ENCODE results near the gene UTP15. TPM values are rescaled to one million over a fixed set of nuclear protein-coding genes. Genes with fewer than 3 reads are reported as not detected.

The UTP15 gene
- total and polyA plus RNA-seq, 2 experiments from 2014 or later: 16.5 to 59.0 TPM

GRCh38 chr5:73587923-73588322 lies 22.4 kb downstream of the UTP15 start:
- Histone ChIP-seq H3K79me2 (replicated peaks; ENCODE audit: insufficient read depth) (no peaks in the 10 kb centered on the region), H3K4me3 (no peak overlapping the region), H2AFZ (no peak overlapping the region), H3K27me3 (ENCODE audit: insufficient read depth) (no peaks in the 10 kb centered on the region), H3K27ac (ENCODE audit: low read depth) (no peak overlapping the region), H3K36me3 (ENCODE audit: insufficient read depth) (no peaks in the 10 kb centered on the region; the same call in 1 of the 2 replicates), H3F3A (replicated peaks; ENCODE audit: low read depth) (no peaks in the 10 kb centered on the region), H4K20me1 (replicated peaks; ENCODE audit: insufficient read depth) (peaks cover 6% of the 10 kb centered on the region; the same call in 1 of the 2 replicates), H3K9me2 (ENCODE audit: insufficient read depth) (no peaks in the 10 kb centered on the region; the same call in 1 of the 2 replicates), H3K4me2 (no peak overlapping the region), H3K4me1 (ENCODE audit: insufficient read depth) (no peaks in the 10 kb centered on the region)
- H3K4me3 Mint-ChIP-seq: no peak overlapping the region
- DNase-seq (ENCODE audit: low spot score) (no peak), ATAC-seq (no peak)
- H3K36me3 Mint-ChIP-seq (ENCODE audit: low read depth): no peaks in the 10 kb centered on the region
- H3K27me3 Mint-ChIP-seq (ENCODE audit: insufficient read depth, low read depth, poor library complexity): peaks cover 1% of the 10 kb centered on the region
- no peaks in the 10 kb centered on the region for H3K9me3 Mint-ChIP-seq
- H3K27ac Mint-ChIP-seq: no peak overlapping the region
- no peak for TF ChIP-seq JUNB (IDR thresholded peaks at IDR 0.05; ENCODE audit: unreplicated experiment)
- TF ChIP-seq, protein P1, sequence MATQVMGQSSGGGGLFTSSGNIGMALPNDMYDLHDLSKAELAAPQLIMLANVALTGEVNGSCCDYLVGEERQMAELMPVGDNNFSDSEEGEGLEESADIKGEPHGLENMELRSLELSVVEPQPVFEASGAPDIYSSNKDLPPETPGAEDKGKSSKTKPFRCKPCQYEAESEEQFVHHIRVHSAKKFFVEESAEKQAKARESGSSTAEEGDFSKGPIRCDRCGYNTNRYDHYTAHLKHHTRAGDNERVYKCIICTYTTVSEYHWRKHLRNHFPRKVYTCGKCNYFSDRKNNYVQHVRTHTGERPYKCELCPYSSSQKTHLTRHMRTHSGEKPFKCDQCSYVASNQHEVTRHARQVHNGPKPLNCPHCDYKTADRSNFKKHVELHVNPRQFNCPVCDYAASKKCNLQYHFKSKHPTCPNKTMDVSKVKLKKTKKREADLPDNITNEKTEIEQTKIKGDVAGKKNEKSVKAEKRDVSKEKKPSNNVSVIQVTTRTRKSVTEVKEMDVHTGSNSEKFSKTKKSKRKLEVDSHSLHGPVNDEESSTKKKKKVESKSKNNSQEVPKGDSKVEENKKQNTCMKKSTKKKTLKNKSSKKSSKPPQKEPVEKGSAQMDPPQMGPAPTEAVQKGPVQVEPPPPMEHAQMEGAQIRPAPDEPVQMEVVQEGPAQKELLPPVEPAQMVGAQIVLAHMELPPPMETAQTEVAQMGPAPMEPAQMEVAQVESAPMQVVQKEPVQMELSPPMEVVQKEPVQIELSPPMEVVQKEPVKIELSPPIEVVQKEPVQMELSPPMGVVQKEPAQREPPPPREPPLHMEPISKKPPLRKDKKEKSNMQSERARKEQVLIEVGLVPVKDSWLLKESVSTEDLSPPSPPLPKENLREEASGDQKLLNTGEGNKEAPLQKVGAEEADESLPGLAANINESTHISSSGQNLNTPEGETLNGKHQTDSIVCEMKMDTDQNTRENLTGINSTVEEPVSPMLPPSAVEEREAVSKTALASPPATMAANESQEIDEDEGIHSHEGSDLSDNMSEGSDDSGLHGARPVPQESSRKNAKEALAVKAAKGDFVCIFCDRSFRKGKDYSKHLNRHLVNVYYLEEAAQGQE (IDR thresholded peaks at IDR 0.05; ENCODE audit: unreplicated experiment): no peak
- no peak for TF ChIP-seq ZNF462 (CRISPR knock-in tag; IDR thresholded peaks at IDR 0.05)
- TF ChIP-seq ZNF114 (CRISPR knock-in tag; IDR thresholded peaks at IDR 0.05): no peak
- no peak for TF ChIP-seq ZNF331 (CRISPR knock-in tag; IDR thresholded peaks at IDR 0.05; ENCODE audit: low read depth)
- no peak for TF ChIP-seq EZH2phosphoT487 (IDR thresholded peaks at IDR 0.05; ENCODE audit: unreplicated experiment)
- TF ChIP-seq NANOG (IDR thresholded peaks at IDR 0.05; ENCODE audit: borderline replicate concordance): no peak
- TF ChIP-seq CREB1 (CRISPR knock-in tag; IDR thresholded peaks at IDR 0.05; ENCODE audit: low read depth): no peak
- TF ChIP-seq POLR2AphosphoS5 (IDR thresholded peaks at IDR 0.05; ENCODE audit: low read depth): no peak
- no peak for TF ChIP-seq EZH2 (IDR thresholded peaks at IDR 0.05; ENCODE audit: low read depth, unreplicated experiment)
- TF ChIP-seq ETS1 (IDR thresholded peaks at IDR 0.05): no peak
- no peak for TF ChIP-seq STAT1 (IDR thresholded peaks at IDR 0.05; ENCODE audit: unreplicated experiment)
- TF ChIP-seq, protein P2, sequence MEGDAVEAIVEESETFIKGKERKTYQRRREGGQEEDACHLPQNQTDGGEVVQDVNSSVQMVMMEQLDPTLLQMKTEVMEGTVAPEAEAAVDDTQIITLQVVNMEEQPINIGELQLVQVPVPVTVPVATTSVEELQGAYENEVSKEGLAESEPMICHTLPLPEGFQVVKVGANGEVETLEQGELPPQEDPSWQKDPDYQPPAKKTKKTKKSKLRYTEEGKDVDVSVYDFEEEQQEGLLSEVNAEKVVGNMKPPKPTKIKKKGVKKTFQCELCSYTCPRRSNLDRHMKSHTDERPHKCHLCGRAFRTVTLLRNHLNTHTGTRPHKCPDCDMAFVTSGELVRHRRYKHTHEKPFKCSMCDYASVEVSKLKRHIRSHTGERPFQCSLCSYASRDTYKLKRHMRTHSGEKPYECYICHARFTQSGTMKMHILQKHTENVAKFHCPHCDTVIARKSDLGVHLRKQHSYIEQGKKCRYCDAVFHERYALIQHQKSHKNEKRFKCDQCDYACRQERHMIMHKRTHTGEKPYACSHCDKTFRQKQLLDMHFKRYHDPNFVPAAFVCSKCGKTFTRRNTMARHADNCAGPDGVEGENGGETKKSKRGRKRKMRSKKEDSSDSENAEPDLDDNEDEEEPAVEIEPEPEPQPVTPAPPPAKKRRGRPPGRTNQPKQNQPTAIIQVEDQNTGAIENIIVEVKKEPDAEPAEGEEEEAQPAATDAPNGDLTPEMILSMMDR (conservative IDR thresholded peaks at IDR 0.05; ENCODE audit: low read depth in 2 of 2): no peak
- H3K4me1 Mint-ChIP-seq: no peaks in the 10 kb centered on the region

Data from GM23338 (cell line).